NCI-H345 (cell line): ENCODE data around the gene CD226.
"Not testable (repeated sequence)": the region's sequence is repeated elsewhere in the genome, so short reads cannot be mapped to it uniquely, and the experiment has no call there.

ENCODE experiments used
- DNase-seq: peaks from one replicate; lab custom pipeline; 2025; lab: John Stamatoyannopoulos, UW

The CD226 gene

DNA sequence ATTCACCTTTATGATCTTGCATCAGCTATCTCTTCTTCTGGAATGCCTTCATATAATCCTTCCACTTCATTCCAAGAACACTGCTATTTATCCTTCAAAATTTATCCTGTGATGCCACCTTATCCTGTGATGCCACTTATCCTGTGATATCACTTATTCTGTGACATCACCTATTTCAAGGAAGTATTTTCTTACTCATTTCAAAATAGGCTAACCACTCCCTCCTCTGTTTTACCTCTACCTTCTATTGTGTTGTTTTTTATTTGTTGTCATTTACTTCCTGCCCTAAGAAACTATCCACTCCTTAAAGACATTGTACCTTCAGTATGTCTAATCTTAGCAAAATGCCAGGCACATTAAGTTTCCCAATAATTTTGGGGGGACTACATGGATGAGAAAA, 38.8 kb downstream of the CD226 start:
- DNase-seq, result no peak

DNA sequence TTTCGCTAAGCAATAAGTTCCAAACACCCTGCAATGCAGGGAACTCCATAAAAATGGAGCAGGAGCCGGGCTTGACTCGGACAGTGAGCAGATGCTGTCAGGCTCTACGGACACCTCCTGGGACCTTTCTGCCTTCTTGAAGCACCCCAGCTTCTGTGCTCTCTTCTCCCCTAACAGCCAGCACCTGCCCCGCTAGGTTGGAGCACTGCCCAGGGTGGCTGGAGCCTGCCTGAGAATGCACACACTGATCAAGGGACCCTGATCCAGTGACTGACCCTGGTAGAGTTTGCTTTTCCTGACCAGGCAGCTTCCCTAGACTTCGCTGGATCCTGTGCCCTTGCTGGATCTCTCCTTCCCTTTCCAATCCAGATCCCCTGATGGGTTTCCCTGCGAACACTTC, 40.9 kb downstream of the CD226 start:
- DNase-seq, result no peak

DNA sequence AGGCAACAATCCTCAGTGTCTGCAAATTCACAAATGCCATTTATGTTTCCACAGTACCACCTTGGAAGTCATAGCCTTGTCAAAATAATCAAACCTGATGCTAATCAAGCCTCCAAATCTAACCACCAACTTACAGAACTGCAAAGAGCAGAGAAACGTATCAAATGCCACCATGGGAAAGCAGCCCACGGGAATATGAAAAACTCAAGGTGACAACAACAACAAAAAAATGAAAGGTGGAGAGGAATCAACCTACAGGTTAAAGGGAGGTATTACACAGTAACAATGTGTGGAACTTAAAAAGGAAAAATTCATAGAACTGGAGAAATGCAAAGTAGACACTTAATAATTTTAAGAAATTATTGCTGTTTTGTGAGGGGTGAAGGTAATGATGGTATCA, 46.7 kb downstream of the CD226 start:
- no peak for DNase-seq

DNA sequence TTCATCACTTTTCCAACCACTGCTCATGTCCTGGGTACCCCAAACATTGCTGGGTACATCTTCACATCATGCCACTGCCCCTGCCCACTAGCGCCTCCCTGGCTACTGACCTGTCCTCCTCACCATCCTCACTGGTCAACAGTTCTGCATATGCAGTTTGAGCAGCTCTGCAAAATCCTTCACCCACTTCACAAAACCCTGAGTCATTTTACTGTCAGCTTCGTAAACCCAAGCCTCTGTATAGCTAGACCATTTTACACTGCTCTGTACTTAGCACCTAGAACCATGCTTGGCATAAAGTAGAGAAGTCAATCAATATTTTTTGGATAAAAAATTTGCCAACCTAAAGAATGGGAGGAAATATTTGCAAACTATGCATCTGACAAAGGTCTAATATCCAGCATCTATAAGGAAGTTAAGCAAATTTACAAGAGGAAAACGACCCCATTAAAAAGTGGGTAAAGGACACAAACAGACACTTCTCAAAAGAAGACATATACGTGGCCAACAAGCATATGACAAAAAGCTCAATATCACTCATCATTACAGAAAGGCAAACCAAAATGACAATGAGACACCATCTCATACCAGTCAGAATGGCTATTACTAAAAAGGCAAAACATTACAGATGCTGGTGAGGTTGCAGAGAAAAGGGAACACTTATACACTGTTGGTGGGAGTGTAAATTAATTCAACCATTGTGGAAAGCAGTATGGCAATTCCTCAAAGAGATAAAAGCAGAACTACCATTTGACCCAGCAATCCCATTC, 48.3 kb downstream of the CD226 start:
- DNase-seq, result not testable (repeated sequence)

DNA sequence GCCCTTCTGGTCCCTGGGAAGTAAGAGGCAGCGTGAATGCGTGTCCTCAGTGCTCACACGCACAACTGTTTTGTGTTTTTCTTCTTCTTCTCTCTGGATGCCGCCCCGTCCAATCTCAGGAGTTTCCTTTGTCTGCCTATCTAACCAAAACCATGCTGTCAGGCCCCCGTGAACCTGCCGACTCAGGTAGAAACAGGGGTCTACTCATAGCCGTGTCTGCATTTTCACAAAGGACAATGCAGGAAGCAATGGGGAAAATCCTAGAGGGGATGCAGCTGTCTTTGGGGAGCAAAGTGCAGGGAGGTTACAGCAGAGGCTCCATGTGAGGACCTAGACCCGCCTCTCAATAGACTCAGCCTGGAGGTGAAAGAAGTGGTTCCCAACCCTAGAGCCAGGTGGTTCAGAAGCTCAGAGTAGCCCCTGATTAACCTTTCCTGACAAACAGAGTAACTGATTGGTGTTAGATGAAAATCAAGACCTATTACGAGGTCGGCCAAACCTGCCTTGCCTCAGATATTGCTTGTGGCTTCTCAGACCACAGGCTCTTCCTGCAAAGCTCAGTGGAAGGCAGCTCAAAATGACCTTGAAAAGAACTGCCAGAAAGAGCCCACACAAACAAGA, 49.3 kb downstream of the CD226 start:
- DNase-seq, result no peak

DNA sequence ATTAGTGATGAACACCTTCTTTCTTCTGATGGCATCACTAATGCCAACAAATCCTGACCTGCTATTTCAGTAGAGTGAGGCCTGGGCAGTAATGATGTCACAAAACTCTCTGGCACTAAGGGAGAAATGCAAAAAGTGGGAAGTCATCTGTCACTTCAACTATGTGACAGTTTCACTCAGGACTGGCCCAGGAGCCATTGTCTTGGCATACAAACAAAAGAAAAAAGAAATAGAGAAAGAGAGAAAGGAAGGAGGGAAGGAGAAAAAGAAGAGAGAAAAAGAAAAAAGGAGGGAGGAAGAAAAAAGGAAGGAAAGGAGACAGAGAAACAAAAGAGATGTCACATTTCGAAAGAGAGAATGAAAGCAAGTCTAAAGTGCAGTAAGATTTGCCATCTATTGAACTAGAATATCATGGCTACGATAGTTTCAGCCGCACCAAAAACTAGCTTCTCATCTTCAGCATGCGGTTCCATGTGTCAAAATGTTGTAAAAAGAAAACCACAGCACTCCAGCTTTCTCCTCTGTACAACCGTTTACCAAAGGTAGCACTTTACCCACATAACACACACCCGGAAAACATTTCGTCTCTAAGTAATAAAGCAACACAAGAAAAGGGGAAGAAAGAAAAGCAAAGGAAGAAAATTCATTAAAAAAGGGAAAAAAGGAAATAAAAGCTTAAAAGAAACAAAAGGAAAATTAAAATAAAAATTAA, 50.1 kb downstream of the CD226 start:
- DNase-seq, result no peak

DNA sequence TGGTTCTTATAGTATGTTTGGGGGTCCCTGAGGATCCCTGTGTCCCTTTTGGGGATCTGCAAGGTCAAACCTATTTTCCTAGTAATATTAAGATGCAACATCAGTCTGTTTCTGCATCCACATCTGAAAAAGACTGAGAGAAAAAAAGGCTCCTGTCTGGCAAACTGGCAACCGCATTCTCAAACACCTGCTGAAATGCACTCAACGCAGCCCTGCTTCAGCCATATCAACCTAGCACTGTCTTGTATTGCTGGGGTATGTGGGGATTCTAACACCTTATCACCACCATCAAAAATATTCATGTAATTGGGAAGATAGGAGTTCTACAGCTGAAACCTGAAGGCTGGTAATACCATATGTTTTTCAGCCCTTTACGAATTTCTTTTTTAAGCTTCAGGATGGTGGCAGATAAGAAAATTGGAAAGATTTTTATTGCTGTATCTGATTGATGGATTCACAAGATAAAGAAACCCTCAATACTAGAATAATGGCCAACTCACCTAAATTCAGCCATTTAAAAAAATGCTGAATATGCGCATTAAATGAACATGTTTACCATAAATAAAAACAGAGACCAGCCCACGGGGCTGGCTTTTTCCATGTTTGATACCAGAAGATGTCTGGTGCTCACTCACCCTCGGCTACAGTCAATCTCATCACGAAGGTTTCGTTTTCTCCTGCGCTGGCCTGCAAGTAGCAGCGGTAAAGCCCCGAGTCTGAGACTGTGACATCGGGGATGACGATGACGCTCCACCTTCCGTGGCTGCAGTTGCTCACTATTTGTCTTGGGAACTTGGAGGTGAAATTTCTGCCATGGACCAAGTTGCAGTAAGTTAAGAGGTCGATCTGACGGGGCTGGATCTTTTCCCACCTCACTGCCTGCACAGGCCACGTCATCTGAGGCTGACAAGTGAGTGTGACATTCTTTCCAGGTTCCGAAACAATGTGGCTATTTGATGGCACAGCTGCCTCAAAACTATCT, 52.3 kb downstream of the CD226 start:
- no peak for DNase-seq

DNA sequence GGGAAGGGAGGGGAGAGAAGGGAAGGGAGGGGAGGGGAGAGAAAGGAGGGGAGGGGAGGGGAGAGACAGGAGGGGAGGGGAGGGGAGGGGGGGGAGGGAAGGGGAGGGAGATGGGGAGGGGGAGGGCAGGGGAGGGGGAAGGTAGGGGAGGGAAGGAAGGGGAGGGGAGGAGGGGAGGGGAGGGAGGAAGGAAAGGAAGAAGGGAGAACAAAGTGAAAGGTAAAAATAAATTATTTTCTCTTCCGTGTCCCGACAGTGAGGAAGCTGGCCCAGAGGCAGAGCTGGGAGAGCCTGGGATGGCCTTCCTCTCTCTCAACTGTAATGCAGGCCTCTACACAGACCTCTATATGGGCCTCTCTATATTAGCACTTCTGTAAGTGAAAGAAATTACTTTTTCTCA, 53.2 kb downstream of the CD226 start:
- DNase-seq, result no peak

DNA sequence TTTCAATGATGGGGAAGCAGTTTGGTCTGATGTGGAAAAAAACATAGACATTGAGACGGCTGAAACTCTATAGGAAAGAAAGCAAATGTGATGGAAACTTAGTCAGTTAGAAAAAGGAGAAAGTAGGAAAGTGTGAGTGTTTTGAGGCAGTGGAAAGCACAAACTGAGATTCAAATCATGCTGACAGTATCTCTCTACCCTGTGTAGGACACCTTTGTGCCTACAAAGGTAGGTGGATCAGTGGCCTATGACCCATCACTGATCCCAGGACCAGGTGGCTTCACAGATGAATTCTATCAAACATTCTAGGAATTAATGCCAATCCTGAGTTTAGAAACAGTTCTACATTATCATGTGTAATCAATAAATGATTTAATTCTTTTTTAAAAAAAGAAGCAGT, 57.1 kb downstream of the CD226 start:
- no peak for DNase-seq

DNA sequence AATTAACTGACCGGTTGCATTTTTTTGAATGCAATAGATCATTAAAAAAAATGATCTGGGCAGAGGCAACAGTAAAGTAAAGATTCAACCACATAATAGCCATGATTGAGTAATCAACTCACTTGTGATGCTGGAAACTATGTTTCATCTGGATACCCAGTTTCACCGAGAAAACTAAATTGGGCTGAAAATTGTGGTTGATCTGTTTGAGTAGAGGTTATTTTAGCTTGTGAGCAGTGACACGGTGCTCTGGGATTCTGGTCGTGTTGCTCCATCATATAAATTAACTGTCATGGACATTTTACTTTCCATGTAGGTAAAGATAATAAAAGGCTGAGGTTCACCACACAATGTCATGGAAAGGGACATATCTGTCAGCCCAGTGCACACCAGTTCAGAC, 58.7 kb downstream of the CD226 start:
- no peak for DNase-seq

DNA sequence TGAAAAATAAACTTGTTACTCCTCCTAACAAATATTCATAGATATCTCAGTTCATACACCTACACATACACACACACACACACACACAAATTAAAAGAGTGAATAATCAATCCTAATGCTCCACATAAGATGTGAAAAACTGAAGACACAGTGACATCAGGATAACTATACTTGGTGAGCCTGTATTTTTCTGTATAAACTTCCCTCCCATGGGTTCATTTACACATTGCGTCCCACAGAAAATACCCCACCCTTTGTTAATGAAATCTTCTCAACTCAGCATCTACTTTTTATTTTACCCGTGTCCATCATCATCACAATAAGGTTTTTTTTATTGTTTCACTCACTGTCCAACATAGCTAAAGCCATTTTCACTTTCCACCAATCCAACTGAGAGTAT, 60.4 kb downstream of the CD226 start:
- no peak for DNase-seq

DNA sequence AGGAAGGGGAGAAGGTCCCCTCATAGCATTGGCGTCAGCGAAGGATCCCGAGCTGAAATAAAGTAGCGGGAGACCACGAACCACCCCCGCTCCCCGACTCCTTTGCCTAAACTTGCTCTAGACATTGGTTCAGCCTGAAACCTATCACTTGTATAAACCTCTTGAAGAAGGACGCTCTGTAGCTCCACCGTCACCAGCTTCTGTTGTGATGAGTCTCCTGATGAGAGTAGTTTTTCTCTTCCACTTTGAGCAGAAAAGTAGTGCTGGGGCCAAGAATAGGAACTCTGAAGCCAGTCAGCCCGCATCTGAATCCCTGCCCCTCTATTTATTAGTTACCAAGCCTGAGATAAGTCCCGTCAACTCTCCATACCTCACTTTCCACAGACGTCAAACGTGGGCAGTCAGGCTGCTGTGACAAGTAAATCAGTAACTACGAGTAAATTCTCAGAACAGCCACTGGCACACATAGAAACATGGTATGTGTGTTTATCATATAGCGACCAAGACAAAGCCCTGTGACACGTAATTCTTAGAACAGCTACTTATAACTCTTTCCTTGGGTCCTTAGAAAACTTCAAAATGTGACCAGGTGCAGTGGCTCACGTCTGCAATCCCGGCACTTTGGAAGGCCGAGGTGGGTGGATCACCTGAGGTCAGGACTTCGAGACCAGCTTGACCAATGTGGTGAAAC, 61.7 kb downstream of the CD226 start:
- no peak for DNase-seq

DNA sequence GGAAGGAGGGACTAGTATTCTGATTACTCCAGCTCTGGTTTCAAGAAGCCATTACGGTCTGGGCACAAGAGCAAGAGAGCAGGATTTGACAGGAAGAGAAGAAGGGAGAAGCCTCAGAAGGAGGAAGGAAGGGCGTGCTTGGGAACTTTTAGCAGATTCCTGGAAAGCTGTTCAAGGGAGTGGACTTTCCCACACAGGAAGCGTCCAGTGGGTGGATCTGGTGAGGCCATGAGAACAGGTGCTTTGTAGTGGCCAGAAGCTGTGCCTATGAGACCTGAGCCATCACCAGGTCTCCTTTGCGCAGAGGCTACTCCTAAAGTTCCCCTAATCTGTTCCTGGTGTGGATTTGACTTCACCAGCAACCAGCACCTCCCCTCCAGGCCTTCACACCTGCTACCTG, 62.3 kb downstream of the CD226 start:
- no peak for DNase-seq

DNA sequence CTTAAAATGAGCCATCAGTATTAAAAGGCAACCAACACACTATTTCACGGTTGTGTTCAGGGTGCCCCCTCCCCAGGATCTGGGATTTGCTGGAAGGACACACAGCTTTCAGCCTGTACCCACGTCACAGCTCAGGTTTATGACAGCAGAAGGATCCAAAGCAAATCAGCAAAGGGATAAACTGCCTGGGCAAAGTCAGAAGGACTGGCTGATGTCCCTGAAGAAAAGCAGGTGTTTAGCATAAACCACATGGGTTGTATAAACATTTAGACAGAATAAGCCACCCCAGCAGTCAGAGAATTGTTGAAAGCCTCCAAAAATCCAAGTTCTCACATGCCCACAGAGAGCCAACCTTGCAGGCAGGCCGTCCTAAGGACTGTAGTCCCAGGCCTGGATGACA, 63.9 kb downstream of the CD226 start:
- DNase-seq, result no peak

DNA sequence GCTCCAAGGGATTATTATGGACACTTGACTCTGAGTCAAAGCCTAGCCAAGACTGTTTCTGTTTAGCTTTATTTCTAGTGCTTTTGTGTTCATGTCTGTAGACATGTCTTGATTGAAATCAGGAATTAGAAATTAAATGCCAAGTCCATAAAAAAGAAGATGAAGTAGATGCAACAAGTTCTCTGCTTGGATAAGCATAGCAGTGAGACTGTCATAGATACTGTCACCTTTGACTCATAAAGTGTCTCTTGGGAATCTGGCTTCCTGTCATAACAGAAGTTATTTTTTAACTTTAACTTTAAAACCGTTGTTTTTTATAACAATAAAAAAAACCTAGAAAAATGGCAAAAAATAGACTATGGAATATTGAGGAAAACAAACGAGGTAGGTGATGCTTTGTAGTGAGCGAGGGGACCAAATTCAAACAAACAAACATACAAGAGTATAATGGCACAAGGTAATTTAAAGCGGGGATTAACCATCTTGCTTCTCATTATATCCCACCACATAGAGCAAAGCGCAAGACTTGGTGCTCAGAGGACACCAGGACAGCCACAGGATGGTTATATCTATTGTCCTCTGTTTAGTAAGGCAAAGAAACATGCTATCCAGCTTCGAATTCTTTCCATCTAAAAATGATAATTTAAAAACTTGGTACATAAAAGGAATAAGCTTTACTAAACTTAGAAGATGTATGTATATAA, 64.6 kb downstream of the CD226 start:
- no peak for DNase-seq

DNA sequence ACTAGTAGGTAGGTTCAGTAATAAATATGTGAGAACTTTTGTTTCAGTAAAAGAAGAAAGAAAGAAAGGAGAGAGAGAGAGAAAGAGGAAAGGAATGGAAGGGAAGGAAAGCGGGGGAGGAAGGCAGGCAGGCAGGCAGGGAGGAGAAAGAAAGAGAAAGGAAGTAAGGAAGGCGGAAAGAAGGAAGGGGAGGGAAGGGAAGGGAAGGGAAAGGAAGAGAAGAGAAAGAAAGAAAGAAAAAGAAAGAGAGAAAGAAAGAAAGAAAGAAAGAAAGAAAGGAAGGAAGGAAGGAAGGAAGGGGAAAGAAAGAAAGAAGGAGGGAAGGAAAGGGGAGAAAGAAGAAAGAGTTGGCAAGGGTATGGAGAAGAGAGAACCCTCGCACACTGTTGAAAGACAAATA, 67.6 kb downstream of the CD226 start:
- DNase-seq, result no peak

DNA sequence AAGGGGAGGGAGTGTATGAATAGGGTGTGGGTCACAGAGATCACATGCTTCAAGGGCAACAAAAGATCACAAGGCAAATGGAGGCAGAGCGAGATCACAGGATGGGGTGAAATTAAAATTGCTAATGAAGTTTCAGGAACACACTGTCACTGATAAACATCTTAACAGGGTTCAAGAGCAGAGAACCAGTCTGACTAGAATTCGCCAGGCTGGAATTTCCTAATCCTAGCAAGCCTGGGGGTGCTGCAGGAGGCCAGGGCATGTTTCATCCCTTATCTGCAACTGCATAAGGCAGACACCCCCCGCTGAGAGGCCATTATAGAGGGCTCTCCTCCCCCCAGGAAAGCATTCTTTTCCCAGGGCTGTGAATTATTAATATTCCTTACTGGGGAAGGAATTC, 68.6 kb downstream of the CD226 start:
- not testable (repeated sequence) for DNase-seq

DNA sequence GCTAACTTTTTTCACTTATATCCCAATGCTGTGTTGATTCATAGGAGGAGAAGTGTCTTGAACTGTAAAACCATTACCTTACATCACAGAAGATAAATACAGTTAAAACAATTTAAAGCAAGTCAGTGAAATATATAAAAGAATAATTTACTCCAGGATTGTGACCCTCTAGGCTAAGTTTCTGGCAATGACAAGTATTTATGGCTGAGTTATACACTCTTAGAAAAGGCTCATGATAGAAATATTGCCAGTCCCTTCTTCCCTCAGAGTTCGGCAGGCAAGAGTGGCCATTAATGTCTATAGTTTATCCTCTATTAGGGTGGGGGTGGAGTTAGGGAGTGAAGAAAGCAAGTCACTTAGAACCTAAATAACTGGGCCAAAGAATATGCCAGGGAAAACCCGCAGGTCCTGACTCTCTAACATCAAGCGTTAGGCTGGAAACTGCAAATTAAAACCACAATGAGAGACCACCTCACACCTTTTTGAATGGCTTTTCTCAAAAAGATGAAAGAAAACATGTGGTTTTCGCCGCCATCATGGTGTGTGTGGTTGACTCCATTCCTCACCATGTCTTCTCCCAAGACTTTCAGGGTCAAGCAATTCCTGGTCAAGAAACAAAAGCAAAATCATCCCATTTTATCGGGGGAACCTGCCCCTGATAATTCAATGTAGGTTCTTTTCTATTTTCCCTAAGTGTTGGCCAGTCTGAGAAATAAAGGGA, 69.3 kb downstream of the CD226 start:
- DNase-seq, result no peak

DNA sequence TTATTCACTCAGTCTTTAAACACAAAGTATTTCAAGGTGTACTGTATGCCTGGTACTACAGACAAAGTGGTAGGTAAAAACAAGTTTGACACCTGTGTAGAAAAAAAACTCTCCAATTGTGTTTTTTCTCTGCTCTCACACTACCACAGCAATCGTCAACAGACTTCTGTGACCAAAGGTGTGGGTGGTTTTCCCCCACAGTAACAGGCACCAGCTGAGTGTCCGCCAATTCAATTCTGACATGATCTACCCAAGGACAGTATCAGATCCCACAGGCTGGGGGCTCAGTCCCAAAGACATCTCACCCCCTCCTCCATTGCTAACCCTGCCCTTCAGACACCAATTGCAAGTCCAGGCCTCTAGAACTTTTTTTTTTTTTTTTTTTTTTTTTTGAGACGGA, 71.2 kb downstream of the CD226 start:
- DNase-seq, result no peak

DNA sequence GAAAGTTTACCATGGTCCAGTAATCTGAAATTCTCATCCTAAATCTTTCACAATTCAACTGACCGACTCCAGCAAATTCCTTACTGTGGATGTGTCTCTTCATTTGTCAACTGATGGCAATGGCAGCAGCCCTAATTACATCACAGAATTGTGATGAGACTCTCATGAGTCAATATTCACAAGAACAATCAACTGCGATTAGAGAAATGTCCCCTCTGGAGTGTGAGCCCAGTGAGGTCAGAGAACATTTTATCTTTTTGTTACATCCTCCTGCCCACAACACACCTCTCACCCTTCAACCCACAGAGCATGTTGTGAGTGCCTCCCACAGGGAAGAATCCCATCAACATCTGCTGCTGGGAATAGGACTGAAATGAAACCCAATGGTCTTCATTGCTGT, 73.6 kb downstream of the CD226 start:
- no peak for DNase-seq
